ENCODE data around the gene ALAS1. TPM values are rescaled to one million over a fixed set of nuclear protein-coding genes. Genes with fewer than 3 reads are reported as not detected.

Gene ALAS1
- total and polyA plus RNA-seq, 2 donors (not counting 3 experiments of a cell fraction or from before 2014, with no cell fraction given), result 45.1 to 72.1 TPM

- no peak for FAIRE-seq
- no peaks in the 10 kb centered on the region for H3K36me3 ChIP-seq (ENCODE audit: control insufficient read depth in 2 of 2, extremely low read depth in 1 of 2, insufficient read depth in 2 of 2, low read length in 2 of 2)
- no peaks in the 10 kb centered on the region for H4K20me1 ChIP-seq (replicated peaks; ENCODE audit: control insufficient read depth, extremely low read depth, insufficient read depth, low read length)
- ChIA-PET POLR2A (no interaction called here), CTCF (interaction anchor here (0.9 to 9.7 kb wide), 37 partner anchors 8 to 227 kb away, joined by 3 to 133 read pairs (median 6); partner anchors contain the start of genes GLYCTK, PPM1M, TWF2 and WDR82)
- dilution Hi-C loops (cut with MboI; ENCODE audit: extremely low pct_ligation_motif_present, low sequenced_read_pairs) (no loop called here), intact Hi-C loops (cut with micrococcal nuclease) (no loop called here)
- no peaks in the 10 kb centered on the region for H3K27me3 ChIP-seq (ENCODE audit: control insufficient read depth in 2 of 2, insufficient read depth in 2 of 2, low read length in 2 of 2)
- TF ChIP-seq MYC (IDR thresholded peaks at IDR 0.05; ENCODE audit: low read depth, low read length) (no peak), JUN (IDR thresholded peaks at IDR 0.05; ENCODE audit: borderline replicate concordance, insufficient read depth, insufficient read length, low read depth) (no peak), CTCF (IDR thresholded peaks at IDR 0.05; ENCODE audit: extremely low read depth in 1 of 2, insufficient read depth in 1 of 2, low read depth in 1 of 2, low read length in 2 of 2) (no peak), POLR2A (IDR thresholded peaks at IDR 0.05; ENCODE audit: low read depth, low read length) (no peak), FOS (IDR thresholded peaks at IDR 0.05; ENCODE audit: borderline replicate concordance, insufficient read depth, low read length) (no peak), GATA2 (IDR thresholded peaks at IDR 0.05; ENCODE audit: insufficient read depth, insufficient read length, low read depth, low read length) (no peak), EZH2 (IDR thresholded peaks at IDR 0.05; ENCODE audit: borderline replicate concordance, low read depth, low read length, severe bottlenecking) (no peak), POLR2AphosphoS5 (IDR thresholded peaks at IDR 0.05; ENCODE audit: insufficient read depth, low read depth, low read length) (no peak), MAX (IDR thresholded peaks at IDR 0.05; ENCODE audit: insufficient read depth, insufficient read length) (no peak)
- no peak overlapping the region for H3K27ac ChIP-seq (ENCODE audit: insufficient read depth, low read depth, low read length)
- no peak overlapping the region for H2AFZ ChIP-seq (ENCODE audit: low read depth, low read length)
- no peak overlapping the region for H3K4me3 ChIP-seq (replicated peaks in 1 of 3; ENCODE audit: insufficient read depth in 1 of 3, low read depth in 1 of 3, low read length in 3 of 3)
- no peaks in the 10 kb centered on the region for H3K79me2 ChIP-seq (ENCODE audit: control insufficient read depth, insufficient read depth, low read length)
- H3K4me1 ChIP-seq (ENCODE audit: control insufficient read depth, extremely low read depth, insufficient read depth, low read length), result peaks cover 32% of the 10 kb centered on the region
- H3K4me2 ChIP-seq (ENCODE audit: insufficient read depth, low read length), result no peak overlapping the region
- DNase-seq (ENCODE audit: low read depth, low spot score), result no peak
- BruUV-seq (replicated peaks), result no TSS peak
- H3K9me3 ChIP-seq (replicated peaks; ENCODE audit: control insufficient read depth, insufficient read depth, low read length), result no peaks in the 10 kb centered on the region
- no peak overlapping the region for H3K9ac ChIP-seq (replicated peaks; ENCODE audit: extremely low read depth, insufficient read depth, low read length)
- H3K9me1 ChIP-seq (replicated peaks; ENCODE audit: control insufficient read depth, extremely low read depth, insufficient read depth, low read length), result no peaks in the 10 kb centered on the region
Measured at GRCh38 chr3:52221141-52221562, 23.2 kb downstream of the ALAS1 start.
